Activated CD8-positive, alpha-beta memory T cell treated with anti-CD3 and anti-CD28 coated beads, Interleukin-2, amount 50 U/mL, for 4 hours (primary cell): Measurements from ENCODE around the gene ARL15.
A peak's percentile ranks its signal among the peaks of the same experiment; 100 is the strongest.
"Not testable (repeated sequence)": the region's sequence is repeated elsewhere in the genome, so short reads cannot be mapped to it uniquely, and the experiment has no call there.

ENCODE experiments used
- DNase-seq: peaks from one replicate; pipeline ENCODE4 v3.0.0-alpha.2; 2020

The ARL15 gene

DNA sequence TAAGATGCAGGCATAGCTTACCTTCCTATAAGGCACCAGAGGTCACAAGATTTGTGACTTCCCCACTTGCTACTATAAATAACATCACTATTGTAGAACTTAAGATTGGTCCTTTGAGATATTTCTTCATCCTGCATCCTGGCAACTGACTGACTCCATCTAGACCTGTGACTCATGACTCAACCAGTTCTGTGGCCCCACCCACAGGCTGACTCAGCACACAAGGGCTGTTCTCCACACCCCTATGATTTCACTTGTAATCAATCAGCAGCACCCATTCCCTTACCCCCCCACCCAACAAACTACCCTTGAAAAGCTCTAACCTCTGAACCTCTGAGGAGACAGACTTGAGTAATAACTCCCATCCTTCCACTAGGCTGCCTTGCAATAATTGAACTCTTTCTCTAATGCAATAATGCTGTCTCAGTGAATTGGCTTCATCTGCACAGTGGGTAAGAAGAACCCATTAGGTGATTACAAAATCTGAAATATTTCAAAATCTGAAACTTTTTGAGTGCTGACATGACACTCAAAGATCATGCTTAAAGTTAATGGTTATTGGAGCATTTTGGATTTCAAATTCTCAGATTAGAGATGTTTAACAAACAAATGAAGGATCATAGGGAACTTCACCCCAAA lies 296.7 kb downstream of the ARL15 start:
- DNase-seq: peak; percentile 16

DNA sequence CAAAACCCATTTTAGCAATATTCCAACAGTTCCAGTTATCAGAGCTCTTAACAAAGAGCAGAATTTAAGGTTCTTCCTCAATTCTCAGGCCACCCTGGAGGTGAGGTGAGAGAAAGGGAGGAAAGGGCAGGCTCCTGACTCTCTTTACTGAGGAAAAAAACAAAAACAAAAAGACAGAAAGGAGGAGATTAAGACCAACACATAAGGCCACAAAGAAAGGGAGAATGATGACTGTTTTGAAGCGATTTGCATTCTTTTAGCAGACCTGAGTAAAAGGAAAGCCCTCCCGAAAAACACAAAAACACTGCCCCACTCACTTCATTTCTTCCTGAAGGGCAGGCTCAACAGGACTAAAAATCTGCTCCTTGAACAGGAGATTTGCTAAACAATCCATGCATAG lies 300.5 kb downstream of the ARL15 start:
- no peak for DNase-seq

DNA sequence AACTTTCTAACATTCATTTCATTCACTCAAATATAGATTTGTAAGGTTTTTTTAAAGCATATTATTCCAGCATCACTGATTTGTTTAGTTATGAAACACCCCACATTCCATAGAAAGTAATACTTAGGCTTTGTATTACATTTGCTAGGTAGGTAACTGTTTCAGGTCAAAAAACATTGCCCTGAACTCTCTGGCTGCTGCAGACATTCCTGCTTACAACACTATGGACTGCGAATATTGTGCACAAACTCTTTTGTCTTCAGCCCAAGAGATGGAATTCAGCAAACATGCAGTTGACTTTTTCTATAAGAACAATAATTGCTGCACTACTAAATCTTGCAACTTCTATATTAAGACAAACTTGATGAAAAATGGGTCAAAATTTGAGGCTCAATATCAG lies 301.0 kb downstream of the ARL15 start:
- no peak for DNase-seq

DNA sequence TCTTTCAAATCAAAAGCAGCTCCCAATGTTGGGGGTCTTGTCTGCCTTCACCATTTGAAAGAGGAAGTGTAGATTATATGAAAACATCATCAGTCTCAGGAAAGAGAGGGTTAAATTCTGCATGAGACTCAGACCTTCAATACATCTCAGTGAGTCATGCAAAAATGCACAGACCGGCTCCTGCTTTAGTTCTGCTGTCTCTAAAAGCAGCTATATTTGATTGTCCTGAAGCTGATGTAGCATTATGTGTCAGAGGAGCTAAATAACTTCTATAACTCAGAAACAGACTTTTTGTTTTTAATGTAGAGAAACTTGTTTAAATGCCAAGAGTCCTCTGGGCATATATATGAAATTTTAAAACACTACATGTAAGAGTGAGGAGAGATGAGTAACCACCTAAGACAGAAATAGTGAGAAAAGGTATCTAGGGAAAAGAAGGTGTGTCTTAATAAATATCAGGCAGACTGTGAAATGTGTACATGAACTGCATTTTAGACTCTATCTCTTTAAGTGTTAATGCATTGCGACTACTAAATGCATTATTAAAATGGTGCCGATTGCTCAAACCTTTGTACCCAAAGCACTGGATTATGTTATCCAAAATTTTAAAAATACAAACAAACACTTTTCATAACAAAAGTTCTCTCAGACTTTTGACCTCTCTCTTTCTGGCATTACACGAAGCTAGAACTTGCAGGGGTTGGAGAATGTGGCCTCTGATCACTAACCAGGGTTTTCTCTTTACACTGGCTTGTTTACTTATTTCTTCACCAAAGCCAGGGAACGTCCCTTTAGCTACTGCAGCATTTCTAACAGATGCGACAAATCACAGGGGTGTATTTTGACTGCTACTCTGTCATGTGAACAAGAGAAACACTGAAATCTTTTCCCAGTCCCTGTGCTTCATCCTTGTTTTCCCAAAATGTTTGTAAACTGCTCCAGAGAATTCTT lies 302.3 kb downstream of the ARL15 start:
- DNase-seq: no peak

DNA sequence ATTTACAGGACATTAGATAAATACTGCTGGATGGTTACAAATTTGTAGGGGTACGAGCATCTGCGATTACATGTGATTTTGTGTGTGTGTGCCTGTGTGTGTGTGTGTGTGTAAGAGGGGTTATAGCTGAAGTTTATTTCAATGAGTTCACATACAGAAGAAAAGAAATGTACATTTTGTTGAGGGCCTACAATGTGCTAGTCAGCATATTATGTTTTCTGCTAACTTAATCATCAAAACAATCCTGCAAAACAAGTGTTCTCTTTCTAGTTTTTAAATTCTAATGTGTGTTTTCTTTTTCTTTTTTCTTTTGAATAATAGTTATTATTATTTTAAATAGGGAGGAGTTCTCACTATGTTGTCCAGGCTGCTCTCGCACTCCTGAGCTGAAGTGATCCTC lies 305.7 kb downstream of the ARL15 start:
- DNase-seq: no peak

DNA sequence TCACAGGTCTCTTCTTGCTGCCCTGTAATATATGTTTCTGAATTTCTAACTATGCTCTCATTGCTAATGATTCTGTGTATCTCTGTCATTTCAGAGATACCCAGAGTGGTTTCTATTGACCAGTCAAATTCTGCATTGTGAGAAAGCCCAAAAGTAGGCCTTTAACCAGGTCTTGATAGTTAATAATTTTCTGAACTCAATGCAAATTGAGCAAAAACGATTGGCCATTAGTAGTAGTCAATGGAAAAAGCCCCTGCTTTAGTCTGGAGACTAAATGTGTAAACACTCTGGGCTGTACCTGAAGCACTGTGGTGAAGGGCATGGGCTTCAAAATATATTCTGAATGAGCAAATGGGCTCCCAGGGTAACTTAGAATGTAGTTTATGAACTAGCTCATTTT lies 307.6 kb downstream of the ARL15 start:
- DNase-seq: no peak

DNA sequence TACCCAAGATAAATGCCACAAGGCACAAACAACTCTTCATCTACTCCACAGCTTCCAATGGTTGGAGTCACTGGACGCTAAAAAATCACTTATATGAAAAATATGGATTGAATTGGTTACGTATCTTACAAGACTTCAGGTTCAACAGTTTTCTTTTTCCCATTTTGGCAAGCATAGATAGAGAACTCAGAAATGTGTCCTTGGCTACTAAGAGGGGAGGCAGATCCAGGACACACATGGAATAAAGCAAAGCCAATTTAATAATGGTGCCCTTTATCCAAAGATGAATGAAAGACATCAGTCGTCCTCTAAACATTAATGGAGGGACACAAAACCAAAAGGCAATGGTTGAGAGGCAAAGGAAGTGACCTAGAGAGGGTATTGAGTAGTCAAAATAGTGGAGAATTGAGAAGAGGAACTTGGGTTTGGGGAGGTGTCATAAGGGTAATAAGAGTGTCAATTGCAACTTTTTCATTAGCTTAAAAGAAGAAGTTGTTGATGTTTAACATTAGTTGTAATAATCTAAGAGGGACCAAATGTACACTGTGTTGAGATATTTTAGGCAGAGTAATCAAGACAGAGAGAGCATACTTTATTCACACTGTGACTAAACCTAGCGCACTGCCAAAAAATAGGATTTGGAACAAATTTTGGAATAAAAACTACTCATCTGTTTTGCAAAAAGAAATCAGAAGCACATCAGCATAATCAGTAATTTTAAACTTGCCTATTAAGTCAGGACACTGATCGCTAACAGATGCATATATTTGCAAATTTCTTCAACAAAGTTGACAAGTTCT lies 308.2 kb downstream of the ARL15 start:
- DNase-seq: no peak

DNA sequence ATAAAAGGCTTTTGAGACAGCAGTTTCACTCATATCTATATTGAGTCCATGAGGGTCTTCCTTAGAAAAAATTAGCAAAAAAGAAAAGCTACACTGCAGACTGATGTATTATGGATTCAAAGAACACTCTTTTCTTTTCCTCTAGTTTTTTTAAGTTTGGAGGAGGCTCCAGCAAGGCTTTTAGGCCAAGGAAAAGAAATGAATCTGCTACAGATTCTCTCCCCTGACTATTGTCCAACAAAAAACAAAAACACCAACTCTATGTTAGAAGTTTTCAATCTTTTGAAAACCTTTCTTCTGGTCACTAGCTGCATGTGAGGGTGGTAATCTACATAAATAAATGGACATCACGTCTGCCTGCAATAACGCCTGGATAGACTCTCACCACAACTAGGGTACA lies 310.4 kb downstream of the ARL15 start:
- no peak for DNase-seq

DNA sequence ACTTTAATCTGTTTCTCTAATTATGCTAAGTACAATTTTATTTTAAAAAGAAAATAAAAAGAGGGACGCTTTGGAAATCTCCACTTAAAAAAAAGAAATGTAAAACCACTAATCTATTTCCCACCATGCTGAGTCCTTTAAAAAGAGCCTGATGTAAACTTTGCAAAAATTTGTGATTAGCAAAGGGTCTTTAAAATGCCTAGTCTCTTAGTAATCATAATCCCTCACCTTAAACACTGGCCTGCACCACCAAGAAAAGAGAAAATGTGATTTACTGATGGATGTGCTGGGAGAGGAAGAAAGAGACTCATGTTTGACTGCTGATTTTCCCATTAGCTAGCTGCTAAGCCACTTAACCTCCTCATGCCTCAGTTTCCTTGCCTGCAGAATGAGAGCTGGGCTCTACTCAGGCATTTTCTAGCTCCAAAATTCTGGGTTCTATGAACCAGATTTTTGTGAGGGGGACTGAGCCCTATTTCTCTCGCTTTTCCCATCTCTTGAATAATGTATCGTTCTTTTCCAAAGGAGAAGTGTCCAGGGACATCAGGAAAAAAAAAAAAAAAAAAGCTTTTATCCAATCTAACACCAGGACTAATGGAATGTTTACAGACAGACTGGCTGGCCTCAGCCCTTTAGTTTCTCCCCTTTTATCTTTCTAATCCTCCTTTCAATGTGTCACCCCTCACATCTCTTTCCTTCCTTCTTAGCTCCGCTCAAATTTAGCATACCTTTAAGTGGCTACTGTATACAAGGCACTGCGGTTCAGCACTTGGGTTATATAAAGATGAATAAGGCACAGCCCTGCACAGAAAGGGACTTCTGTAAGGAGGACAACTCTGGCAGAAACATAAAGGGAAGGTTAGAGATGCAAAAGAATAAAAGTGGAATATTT lies 312.4 kb downstream of the ARL15 start:
- DNase-seq: no peak

DNA sequence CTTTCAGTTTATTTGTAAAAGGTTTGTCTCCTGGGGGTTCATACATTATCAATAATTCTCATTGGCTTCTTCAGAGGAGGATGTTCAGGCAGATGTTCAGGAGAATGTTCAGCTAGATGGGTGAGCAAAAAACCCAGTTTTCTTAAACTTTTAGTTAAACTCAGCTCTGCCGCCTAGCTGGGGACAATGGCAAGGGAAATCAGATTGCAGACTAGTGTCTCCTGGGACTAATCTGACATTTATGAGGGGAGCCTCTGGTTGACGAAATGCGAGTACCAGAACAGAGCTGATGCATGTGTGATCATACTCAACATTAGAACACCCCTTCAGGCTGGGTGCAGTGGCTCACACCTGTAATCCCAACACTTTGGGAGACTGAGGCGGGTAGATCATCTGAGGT lies 314.4 kb downstream of the ARL15 start:
- DNase-seq: no peak

DNA sequence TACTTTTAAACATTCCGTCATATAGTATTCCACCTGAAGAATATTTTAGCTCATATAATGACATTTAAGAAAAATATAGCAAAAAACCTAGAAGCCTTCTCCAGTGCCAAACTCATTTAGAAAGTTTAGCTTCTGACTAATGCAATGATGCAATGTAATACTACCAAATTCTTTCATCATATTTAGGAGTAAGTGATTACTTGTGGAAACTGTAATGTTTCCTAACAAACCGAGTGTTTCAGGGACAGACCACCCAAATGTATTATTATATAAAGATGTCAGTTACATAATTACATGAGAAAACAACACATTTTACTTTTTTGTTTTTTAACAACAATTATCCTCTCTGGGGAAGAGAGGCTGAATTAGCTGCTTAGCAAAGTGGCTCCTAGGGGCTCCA lies 316.2 kb downstream of the ARL15 start:
- no peak for DNase-seq

DNA sequence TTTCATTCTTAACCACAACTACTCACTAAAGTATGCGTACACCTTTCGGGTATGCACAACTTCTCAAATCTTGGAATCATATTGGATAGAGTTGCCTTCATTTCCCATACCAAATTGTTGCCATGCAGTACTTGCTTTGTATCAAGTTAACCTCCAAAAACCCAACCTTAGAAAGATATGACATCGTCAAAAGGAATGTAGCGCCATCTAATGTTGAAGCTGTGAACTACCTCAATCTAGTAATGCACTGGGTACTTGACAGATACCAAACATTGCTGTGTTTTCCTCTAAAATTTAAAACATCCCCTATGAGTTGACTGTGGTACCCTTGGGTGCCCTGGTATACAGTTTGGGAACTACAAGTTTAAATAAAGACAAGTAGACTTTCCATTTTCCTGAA lies 318.4 kb downstream of the ARL15 start:
- DNase-seq: no peak

DNA sequence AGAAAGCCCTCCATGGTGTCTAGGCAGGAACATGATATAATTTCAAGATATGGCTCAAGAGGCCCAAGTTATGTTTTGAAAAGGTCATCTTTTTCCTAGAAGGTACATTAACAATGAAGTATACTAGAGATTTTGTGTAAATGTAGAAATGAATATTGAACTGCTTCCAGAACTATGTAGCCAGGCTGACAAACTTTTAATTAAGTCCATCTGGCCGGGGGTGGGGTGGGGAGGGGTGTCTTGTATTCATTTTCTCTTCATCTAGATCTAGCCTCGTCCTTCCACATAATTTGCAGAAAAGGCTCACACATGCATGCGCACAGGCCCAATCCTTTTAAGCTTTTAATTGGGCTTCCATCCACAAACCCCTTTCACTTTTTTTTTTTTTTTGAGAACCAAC lies 323.3 kb downstream of the ARL15 start:
- DNase-seq: no peak

DNA sequence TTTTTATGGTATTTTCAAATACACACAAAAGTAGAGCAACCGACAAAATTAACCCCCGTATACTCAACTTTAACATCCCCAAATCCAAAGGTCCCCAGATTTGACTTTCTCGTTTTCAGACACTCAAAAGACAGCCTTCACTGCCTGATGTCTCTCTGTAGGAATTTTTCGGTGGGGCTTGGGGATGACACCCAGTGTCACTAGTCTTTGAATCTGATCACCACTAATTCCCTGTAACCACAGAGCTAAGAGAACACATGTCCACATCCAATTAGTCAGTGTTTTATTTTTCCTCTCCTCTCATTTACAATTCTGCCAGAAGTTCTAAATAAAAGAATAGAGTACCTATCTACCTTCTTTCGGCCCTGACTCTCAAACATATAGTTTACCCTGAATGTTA lies 324.6 kb downstream of the ARL15 start:
- no peak for DNase-seq

DNA sequence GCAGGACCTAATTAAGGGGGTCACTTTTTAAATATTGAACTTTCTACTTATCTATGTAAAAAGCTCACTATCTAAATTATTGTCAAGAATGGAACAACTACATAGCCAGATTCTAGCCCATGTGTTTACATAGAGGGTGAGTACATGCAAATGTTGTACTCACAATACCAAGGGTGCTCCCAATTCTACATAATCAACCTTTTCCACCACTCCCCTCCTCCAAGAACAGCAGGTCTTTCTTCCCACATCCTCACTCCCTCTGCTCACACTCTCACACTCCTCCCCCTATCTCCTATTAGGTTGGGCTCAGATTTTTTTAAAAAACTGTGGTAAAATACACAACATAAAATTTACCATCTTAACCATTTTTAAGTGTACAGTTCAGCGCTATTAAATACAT lies 325.4 kb downstream of the ARL15 start:
- no peak for DNase-seq

DNA sequence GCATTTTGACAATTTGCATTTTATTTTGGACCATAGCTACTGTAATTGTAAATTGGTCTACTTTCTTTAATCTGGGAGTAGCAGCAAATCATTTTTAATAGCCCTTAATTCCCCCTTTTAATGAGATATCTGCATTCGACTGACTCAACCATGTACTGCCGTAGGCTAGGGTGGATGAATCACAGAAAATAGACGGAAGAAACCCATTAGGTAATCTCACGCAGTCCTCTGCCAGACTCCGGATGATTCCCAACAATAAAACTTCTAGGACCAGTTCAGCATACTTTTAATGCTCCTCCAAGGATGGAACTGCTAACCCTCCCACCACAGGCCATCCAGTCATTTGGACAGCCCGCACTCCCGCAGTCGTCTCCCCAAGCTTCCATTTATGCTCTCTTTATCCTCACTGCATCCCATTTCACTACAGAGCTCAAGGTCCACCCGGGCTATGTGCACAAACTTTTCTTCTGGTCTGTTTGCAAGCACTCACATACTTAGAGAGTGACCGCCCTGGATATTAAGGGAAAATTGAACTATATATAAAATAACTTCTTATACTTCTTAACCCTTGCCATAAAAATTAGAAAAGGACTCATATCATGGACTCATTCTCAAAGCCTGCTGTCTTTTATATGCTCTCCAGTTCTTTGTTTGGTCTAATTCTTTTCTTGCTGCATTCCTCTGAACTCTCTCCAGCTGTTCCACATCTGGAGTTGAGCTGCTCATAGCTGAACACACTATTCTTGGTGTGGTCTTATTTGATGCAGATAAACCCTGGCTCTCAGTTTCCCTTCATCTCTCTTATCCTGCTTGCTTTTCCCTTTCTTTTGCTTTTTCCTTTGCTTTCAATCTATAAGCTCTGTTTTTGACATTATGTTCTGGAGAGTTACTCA lies 326.6 kb downstream of the ARL15 start:
- no peak for DNase-seq

DNA sequence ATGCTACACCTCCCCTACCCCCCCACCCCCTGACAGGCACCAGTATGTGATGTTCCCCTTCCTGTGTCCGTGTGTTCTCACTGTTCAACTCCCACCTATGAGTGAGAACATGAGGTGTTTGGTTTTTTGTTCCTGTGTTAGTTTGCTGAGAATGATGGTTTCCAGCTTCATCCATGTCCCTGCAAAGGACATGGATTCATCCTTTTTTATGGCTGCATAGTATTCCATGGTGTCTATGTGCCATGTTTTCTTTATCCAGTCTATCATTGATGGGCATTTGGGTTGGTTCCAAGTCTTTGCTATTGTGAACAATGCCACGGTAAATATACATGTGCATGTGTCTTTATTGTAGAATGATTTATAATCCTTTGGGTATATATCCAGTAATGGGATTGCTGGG lies 328.1 kb downstream of the ARL15 start:
- not testable (repeated sequence) for DNase-seq

DNA sequence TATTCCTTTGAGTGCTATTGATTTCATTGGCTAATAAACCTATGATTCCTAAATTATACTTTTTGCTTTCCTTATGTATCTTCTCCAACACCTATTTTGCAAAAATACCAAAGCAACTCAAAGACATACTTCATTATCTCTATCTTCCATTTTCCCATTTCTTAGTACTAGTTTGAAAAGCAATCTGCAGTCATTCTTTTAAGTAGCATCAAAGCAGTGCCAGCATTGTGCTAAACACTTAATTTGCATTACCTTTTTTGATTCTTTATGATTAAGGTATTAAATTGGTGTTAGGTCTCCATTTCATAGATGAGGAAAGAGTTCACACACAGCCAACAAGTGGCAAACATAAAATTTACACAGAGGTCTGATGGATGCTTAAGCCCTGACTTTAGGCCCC lies 330.3 kb downstream of the ARL15 start:
- DNase-seq: no peak

DNA sequence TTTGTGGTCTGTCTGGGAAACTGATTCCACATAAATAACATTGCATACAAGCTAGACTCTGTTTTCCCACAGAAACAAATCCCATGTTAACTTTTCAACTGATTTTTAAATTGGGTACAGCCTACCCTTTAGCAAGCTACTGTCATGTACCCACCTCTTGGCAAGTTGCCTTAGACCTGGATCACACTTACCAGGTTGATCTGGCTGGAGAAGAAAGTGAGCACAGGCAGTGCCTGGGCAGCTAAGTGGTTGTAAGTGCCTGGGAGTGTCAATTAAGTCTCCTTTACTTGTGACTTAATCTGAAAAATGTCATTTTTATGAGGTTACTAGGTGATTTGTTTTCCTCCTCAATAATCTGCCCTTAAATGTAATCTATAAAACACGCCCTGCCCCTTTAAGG lies 336.4 kb downstream of the ARL15 start:
- DNase-seq: no peak

DNA sequence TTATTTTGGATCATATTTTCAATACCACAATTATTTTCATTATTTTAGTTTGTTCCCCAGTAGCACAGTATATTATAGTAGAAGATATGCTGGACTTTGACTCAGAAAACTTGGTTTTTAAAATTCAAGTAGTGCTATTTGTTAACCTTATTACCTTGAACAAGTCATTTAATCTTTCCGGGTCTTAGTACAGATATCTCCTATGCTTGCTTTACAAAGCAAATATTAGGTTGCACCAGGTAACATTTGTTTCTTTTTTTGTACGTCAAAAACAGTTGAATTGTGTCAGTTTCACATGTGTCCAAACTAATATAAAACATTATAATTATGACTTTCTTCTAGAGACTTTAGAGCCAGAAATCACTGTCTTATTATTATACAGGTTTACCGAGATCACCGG lies 338.1 kb downstream of the ARL15 start:
- DNase-seq: no peak

DNA sequence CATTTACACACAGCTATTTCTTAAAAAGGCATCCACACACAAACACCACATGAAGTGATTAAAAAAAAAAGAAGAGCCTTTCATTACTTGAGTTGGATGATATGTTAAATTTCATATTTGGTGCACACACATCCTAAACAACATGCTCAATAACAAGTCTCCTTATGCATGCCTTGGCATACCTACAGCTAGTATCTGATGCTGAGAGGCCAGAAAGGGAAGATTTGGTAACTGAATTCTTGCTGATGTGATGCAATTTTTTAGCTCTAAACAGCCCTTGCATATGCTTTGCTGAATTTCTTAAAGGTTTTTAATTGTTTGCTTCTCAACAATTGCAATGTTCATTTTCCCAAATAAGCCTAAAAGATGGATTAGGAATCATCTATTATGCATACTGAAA lies 338.8 kb downstream of the ARL15 start:
- no peak for DNase-seq

DNA sequence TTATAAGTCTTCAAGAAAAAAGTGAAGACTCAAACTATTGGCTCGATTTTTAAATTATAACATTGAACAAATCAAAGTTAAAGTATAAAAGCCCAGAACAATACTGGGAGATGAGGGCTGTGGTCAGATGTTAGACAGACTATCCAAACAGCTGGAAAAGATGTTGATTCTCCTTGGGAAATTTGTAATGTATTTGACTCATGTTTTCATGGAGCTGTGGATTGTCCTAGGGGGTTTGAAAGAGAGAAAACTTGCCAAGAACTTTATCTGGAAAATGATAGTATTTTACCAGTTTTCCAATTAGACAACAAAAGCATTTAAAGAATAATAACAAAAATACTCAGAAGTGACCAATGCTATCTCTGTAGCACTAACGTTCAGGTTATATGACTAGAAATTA lies 339.2 kb downstream of the ARL15 start:
- no peak for DNase-seq
